Trophoblast cell (in vitro differentiated cells and primary cell): ENCODE measurements around the gene HNRNPA2B1.

Experiments
- DNase-seq, 2 donors: peaks; one replicate each; pipeline ENCODE4 v3.0.0-alpha.2; 2016
- H2AFZ ChIP-seq: 2 replicates; pipeline ENCODE4 v1.6.1; 2013; ENCODE audit warnings: low read length, moderate library complexity, mild to moderate bottlenecking; ENCODE audit not compliant: insufficient read depth, poor library complexity
- H2AK5ac ChIP-seq: 2 replicates; pipeline ENCODE4 v1.6.1; 2013; ENCODE audit warnings: mild to moderate bottlenecking, low read length
- H2BK120ac ChIP-seq: 2 replicates; pipeline ENCODE4 v1.6.1; 2013; ENCODE audit warnings: low read length, mild to moderate bottlenecking, moderate library complexity; ENCODE audit not compliant: insufficient read depth, poor library complexity
- H2BK12ac ChIP-seq: 2 replicates; pipeline ENCODE4 v1.6.1; 2013; ENCODE audit warnings: mild to moderate bottlenecking, low read length, moderate library complexity
- H2BK5ac ChIP-seq: 2 replicates; pipeline ENCODE4 v1.6.1; 2013; ENCODE audit warnings: low read length, low read depth, moderate library complexity, mild to moderate bottlenecking; ENCODE audit not compliant: poor library complexity
- H3K14ac ChIP-seq: 2 replicates; pipeline ENCODE4 v1.6.1; 2013; ENCODE audit warnings: mild to moderate bottlenecking, low read length
- H3K18ac ChIP-seq: 2 replicates; pipeline ENCODE4 v1.6.1; 2013; ENCODE audit warnings: mild to moderate bottlenecking, low read length
- H3K23ac ChIP-seq: 2 replicates; pipeline ENCODE4 v1.6.1; 2013; ENCODE audit warnings: low read length
- H3K27ac ChIP-seq: 2 replicates; pipeline ENCODE4 v1.5.1; 2013; ENCODE audit warnings: low read depth, mild to moderate bottlenecking, inconsistent platforms, low read length, moderate library complexity
- H3K27me3 ChIP-seq: 2 replicates; pipeline ENCODE4 v1.6.1; 2013; ENCODE audit warnings: inconsistent platforms, mild to moderate bottlenecking, low read length, moderate library complexity; ENCODE audit not compliant: insufficient read depth
- H3K36me3 ChIP-seq, 2 experiments: 1 replicate in 1 of 2; 2 replicates in 1 of 2; pipeline ENCODE4 v1.6.1; 2013; ENCODE audit warnings: low read length in 2 of 2, mild to moderate bottlenecking in 2 of 2, moderate library complexity in 1 of 2; ENCODE audit not compliant: insufficient read depth in 2 of 2, control insufficient read depth in 1 of 2
- H3K4ac ChIP-seq: 2 replicates; pipeline ENCODE4 v1.6.1; 2013; ENCODE audit warnings: low read depth, mild to moderate bottlenecking, low read length, moderate library complexity
- H3K4me1 ChIP-seq, 2 experiments: 1 replicate in 1 of 2; 2 replicates in 1 of 2; pipeline ENCODE4 v1.6.1; 2013; ENCODE audit warnings: low read length in 2 of 2, mild to moderate bottlenecking in 2 of 2, moderate library complexity in 1 of 2; ENCODE audit not compliant: insufficient read depth in 2 of 2, control insufficient read depth in 1 of 2
- H3K4me2 ChIP-seq: 2 replicates; pipeline ENCODE4 v1.6.1; 2013; ENCODE audit warnings: inconsistent platforms, mild to moderate bottlenecking, low read length, moderate library complexity
- H3K4me3 ChIP-seq: 2 replicates; pipeline ENCODE4 v1.5.1; 2013; ENCODE audit warnings: mild to moderate bottlenecking, low read depth, low read length, inconsistent platforms
- H3K79me1 ChIP-seq: one replicate; pipeline ENCODE4 v1.6.1; 2013; ENCODE audit warnings: low read length
- H3K79me2 ChIP-seq: 2 replicates; pipeline ENCODE4 v1.6.1; 2013; ENCODE audit warnings: low read length, mild to moderate bottlenecking; ENCODE audit not compliant: control insufficient read depth, insufficient read depth, poor library complexity
- H3K9ac ChIP-seq: 2 replicates; pipeline ENCODE4 v1.6.1; 2013; ENCODE audit warnings: mild to moderate bottlenecking, low read length
- H3K9me3 ChIP-seq: 2 replicates; pipeline ENCODE4 v1.6.1; 2013; ENCODE audit warnings: low read depth, mild to moderate bottlenecking, control low read depth, inconsistent platforms, low read length; ENCODE audit not compliant: insufficient read depth
- H4K12ac ChIP-seq: 2 replicates; pipeline ENCODE4 v1.6.1; 2013; ENCODE audit warnings: low read depth, mild to moderate bottlenecking, low read length, moderate library complexity
- H4K8ac ChIP-seq: 2 replicates; pipeline ENCODE4 v1.6.1; 2013; ENCODE audit warnings: low read depth, mild to moderate bottlenecking, low read length, moderate library complexity
- H4K91ac ChIP-seq: one replicate; pipeline ENCODE4 v1.6.1; 2013; ENCODE audit warnings: low read depth, mild to moderate bottlenecking, low read length, moderate library complexity
- WGBS: extraction: QIAGEN DNeasy Blood & Tissue Kit; methylation state at CpG from one replicate; pipeline ENCODE4 v1.1.7; 2013; ENCODE audit warnings: missing lambda C conversion rate; ENCODE audit not compliant: insufficient read length, insufficient coverage; ENCODE audit errors: extremely low coverage; 5-methylcytosine and 5-hydroxymethylcytosine counted together

HNRNPA2B1 gene

GRCh38 chr7:26183545-26184280 lies 16.8 kb downstream of the HNRNPA2B1 start:
- Histone ChIP-seq H3K9me3 (no peaks in the 10 kb centered on the region), H2BK12ac (no peak overlapping the region), H3K79me1 (no peaks in the 10 kb centered on the region), H3K9ac (no peak overlapping the region), H4K8ac (no peak overlapping the region), H2AK5ac (no peak overlapping the region), H3K4me1 (no peaks in the 10 kb centered on the region), H4K91ac (no peak overlapping the region), H2BK5ac (no peak overlapping the region), H3K27me3 (no peaks in the 10 kb centered on the region), H3K14ac (no peak overlapping the region), H3K36me3 (peaks cover 4 to 15% of the 10 kb centered on the region in 2 experiments), H3K23ac (no peak overlapping the region), H2AFZ (no peak overlapping the region), H4K12ac (no peak overlapping the region), H3K4me3 (no peak overlapping the region), H2BK120ac (no peak overlapping the region), H3K4ac (no peak overlapping the region), H3K18ac (no peak overlapping the region), H3K79me2 (no peaks in the 10 kb centered on the region), H3K27ac (peak overlapping the region; percentile 9), H3K4me2 (no peak overlapping the region)
- no CpG with 5 or more reads among the region's 4 CpGs for WGBS
- peak in 1 of 2 donors; percentile 30 for DNase-seq

DNA sequence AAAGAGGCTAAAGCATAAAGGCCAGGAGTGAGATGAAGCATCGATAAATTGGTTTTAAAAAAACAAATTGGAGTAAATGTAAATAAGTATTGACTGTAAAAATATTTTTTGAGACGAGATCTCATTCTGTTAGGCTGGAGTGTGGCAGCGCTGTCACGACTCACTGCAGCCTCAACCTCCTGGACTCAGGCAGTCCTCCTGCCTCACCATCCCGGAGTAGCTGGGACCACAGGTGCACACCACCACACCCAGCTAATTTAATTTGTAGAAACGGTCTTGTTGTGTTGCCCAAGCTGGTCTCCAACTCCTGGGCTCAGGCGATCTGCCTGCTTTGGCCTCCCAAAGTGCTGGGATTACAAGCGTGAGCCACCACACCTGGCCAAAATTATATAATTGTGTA lies 17.8 kb downstream of the HNRNPA2B1 start:
- H2BK5ac ChIP-seq = no peak overlapping the region
- H3K79me1 ChIP-seq = no peaks in the 10 kb centered on the region
- peaks cover 2 to 11% of the 10 kb centered on the region in 2 experiments for H3K36me3 ChIP-seq
- no peak overlapping the region for H3K18ac ChIP-seq
- H3K23ac ChIP-seq = no peak overlapping the region
- no peak overlapping the region for H4K12ac ChIP-seq
- WGBS = 100% methylated on average over 1 of the region's 8 CpGs
- no peak overlapping the region for H3K4me2 ChIP-seq
- H3K4me3 ChIP-seq = no peak overlapping the region
- no peak overlapping the region for H3K4ac ChIP-seq
- H3K9me3 ChIP-seq = no peaks in the 10 kb centered on the region
- H3K4me1 ChIP-seq = no peaks in the 10 kb centered on the region
- H4K91ac ChIP-seq = no peak overlapping the region
- H3K14ac ChIP-seq = no peak overlapping the region
- no peak overlapping the region for H2BK120ac ChIP-seq
- H3K9ac ChIP-seq = no peak overlapping the region
- H3K79me2 ChIP-seq = no peaks in the 10 kb centered on the region
- H2AK5ac ChIP-seq = no peak overlapping the region
- no peak overlapping the region for H4K8ac ChIP-seq
- DNase-seq = no peak
- H3K27ac ChIP-seq = no peak overlapping the region
- no peak overlapping the region for H2BK12ac ChIP-seq
- no peak overlapping the region for H2AFZ ChIP-seq
- no peaks in the 10 kb centered on the region for H3K27me3 ChIP-seq

DNA sequence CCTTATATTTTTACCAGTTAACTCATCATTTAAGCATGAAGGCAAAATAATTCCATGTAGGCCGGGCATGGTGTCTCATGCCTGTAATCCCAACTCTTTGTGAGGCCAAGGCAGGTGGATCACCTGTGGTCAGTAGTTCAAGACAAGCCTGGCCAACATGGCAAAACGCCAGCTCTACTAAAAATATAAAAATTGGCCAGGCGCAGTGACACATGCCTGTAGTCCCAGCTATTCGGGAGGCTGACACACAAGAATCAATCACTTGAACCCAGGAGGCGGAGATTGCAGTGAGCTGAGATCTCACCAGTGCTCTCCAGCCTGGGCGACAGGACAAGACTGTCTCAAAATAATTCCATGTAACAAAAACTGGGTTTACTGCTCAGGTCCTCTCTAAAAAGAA lies 18.3 kb downstream of the HNRNPA2B1 start:
- no peak overlapping the region for H4K91ac ChIP-seq
- H3K27ac ChIP-seq = no peak overlapping the region
- no peaks in the 10 kb centered on the region for H3K79me1 ChIP-seq
- no peak overlapping the region for H2AFZ ChIP-seq
- H3K4me3 ChIP-seq = no peak overlapping the region
- WGBS = no CpG with 5 or more reads among the region's 6 CpGs
- no peaks in the 10 kb centered on the region for H3K79me2 ChIP-seq
- H2AK5ac ChIP-seq = no peak overlapping the region
- no peak overlapping the region for H3K4ac ChIP-seq
- no peak overlapping the region for H4K8ac ChIP-seq
- H3K18ac ChIP-seq = no peak overlapping the region
- no peak overlapping the region for H2BK5ac ChIP-seq
- no peak overlapping the region for H2BK12ac ChIP-seq
- no peaks in the 10 kb centered on the region for H3K9me3 ChIP-seq
- peaks cover 2 to 9% of the 10 kb centered on the region in 2 experiments for H3K36me3 ChIP-seq
- H2BK120ac ChIP-seq = no peak overlapping the region
- H3K4me1 ChIP-seq = no peaks in the 10 kb centered on the region
- H4K12ac ChIP-seq = no peak overlapping the region
- no peak overlapping the region for H3K4me2 ChIP-seq
- H3K14ac ChIP-seq = no peak overlapping the region
- H3K27me3 ChIP-seq = no peaks in the 10 kb centered on the region
- H3K9ac ChIP-seq = no peak overlapping the region
- no peak overlapping the region for H3K23ac ChIP-seq
- no peak for DNase-seq

GRCh38 chr7:26181474-26182227 lies 18.9 kb downstream of the HNRNPA2B1 start:
- Histone ChIP-seq H4K8ac (no peak overlapping the region), H4K12ac (no peak overlapping the region), H2BK12ac (no peak overlapping the region), H3K4me2 (no peak overlapping the region), H2AFZ (no peak overlapping the region), H3K18ac (no peak overlapping the region), H2BK120ac (no peak overlapping the region), H2AK5ac (no peak overlapping the region), H3K36me3 (peaks cover 2 to 9% of the 10 kb centered on the region in 2 experiments), H3K4me1 (no peaks in the 10 kb centered on the region), H3K79me2 (no peaks in the 10 kb centered on the region), H4K91ac (no peak overlapping the region), H3K27ac (no peak overlapping the region), H3K4ac (no peak overlapping the region), H3K27me3 (no peaks in the 10 kb centered on the region), H3K4me3 (no peak overlapping the region), H3K9me3 (no peaks in the 10 kb centered on the region), H3K9ac (no peak overlapping the region), H3K79me1 (no peaks in the 10 kb centered on the region), H2BK5ac (no peak overlapping the region), H3K14ac (no peak overlapping the region), H3K23ac (no peak overlapping the region)
- no CpG with 5 or more reads among the region's 3 CpGs for WGBS
- no peak for DNase-seq
